ENCODE measurements around the gene NOC2L.

Gene NOC2L

GRCh38 chr1:942864-943533, 16.1 kb downstream of the NOC2L start:
- DNase-seq (ENCODE audit: low spot score) = no peak

DNA sequence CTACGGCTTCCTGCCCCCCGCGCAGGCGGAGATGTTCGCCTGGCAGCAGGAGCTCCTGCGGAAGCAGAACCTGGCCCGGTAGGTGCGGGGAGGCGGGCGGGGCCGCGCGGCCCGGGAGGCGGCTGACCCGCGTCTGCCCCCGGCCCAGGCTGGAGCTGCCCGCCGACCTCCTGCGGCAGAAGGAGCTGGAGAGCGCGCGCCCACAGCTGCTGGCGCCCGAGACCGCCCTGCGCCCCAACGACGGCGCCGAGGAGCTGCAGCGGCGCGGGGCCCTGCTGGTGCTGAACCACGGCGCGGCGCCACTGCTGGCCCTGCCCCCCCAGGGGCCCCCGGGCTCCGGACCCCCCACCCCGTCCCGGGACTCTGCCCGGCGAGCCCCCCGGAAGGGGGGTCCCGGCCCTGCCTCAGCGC, 16.6 kb downstream of the NOC2L start:
- no peak for DNase-seq (ENCODE audit: low spot score)

GRCh38 chr1:941588-942383, 17.3 kb downstream of the NOC2L start:
- DNase-seq (ENCODE audit: low spot score) = no peak

DNA sequence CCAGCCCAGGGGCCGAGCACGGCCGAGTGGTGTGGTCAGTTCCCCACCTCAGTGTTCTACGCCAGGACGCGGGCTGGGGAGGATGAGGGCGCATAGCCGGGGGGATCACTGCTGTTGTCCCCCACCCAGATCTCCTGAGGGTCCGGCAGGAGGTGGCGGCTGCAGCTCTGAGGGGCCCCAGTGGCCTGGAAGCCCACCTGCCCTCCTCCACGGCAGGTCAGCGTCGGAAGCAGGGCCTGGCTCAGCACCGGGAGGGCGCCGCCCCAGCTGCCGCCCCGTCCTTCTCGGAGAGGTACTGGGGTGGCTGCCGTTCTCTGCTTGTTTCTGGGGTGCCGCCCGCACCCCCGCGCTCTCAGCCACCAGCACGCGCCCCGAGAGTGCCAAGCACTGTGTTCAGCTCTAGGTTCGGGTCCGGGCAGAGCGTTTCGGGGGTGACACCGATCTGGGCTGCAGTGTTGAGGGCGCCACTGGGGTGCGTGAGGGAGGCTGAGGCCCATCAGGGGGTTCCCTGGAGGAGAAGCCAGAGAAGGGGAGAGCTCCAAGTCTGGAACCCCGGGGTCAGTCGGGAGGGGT, 18.0 kb downstream of the NOC2L start:
- DNase-seq (ENCODE audit: low spot score) = no peak

DNA sequence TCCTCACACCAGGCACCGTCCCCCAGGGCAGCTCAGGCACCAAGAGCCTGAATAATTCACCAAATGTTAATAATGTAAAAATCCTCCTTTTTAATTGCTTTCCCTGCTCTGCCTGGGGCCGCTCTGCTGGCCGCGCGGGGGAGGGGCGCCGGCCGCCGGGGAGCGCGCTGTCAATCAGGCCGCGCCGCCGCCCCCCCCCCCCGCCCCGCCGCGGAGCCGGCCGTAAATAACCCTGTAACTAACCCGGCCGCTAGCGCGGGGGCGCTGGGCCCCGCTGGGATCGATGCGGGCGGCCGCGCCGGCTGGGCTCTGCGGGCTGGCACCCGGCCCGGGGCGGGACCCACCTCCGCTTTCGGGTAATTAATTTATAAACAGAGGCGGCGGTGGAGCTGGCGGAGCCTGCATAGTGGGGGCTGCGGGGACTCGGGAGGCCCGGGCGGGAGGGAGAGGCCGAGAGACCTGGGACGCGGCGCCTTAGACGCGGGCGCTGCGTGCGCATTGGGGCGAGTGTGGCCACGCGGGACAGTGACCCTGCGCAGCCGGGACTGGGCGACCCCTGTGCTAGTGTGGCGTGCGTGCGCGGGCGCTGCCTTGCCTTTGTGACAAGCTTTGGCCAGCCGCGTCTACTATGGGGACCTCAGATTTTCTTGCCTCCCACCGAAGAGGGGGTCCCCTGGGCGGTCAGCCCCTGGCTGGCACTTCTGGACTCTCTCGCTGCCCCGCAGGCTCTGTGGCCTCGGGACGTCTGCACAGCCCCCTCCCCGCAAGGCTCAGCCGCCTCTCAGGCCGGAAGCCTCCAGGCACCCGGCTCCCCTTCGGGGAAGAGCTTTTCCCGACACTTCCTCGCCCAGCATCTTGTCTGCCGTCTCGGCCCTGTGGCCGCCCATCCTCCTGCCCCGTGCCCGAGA, 18.7 kb downstream of the NOC2L start:
- no peak for DNase-seq (ENCODE audit: low spot score)

GRCh38 chr1:939511-940106, 19.4 kb downstream of the NOC2L start:
- DNase-seq (ENCODE audit: low spot score) = no peak

DNA sequence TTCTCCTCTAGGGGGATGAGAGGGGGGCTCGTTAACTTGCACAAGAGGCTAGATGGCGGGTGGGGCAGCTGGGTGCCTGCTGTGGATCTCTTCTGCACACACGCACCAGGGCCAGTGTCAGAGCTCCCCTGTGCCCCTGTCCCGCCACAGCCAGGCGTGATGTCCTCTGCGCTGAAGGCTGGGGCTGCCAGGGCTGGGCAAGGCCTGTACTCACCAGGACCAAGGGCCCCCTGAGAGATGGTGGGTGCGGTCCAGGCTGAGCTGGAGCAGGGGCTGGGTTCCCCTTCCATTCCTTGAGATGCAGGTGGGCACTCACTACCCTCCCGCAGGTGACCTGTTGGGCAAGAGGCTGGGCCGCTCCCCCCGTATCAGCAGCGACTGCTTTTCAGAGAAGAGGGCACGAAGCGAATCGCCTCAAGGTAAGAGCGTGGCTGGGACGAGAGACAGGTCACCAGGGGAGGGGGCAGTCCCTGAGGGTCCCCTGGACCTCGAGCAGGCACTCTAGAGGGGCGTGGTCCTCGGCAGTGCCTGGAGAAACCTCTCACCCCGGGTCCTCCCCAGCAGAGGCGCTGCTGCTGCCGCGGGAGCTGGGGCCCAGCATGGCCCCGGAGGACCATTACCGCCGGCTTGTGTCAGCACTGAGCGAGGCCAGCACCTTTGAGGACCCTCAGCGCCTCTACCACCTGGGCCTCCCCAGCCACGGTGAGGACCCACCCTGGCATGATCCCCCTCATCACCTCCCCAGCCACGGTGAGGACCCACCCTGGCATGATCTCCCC, 20.2 kb downstream of the NOC2L start:
- no peak for DNase-seq (ENCODE audit: low spot score)

- DNase-seq (ENCODE audit: low spot score) = no peak
Observed at GRCh38 chr1:938088-938683, 20.9 kb downstream of the NOC2L start.

GRCh38 chr1:937521-937920, 21.5 kb downstream of the NOC2L start:
- DNase-seq (ENCODE audit: low spot score) = no peak

DNA sequence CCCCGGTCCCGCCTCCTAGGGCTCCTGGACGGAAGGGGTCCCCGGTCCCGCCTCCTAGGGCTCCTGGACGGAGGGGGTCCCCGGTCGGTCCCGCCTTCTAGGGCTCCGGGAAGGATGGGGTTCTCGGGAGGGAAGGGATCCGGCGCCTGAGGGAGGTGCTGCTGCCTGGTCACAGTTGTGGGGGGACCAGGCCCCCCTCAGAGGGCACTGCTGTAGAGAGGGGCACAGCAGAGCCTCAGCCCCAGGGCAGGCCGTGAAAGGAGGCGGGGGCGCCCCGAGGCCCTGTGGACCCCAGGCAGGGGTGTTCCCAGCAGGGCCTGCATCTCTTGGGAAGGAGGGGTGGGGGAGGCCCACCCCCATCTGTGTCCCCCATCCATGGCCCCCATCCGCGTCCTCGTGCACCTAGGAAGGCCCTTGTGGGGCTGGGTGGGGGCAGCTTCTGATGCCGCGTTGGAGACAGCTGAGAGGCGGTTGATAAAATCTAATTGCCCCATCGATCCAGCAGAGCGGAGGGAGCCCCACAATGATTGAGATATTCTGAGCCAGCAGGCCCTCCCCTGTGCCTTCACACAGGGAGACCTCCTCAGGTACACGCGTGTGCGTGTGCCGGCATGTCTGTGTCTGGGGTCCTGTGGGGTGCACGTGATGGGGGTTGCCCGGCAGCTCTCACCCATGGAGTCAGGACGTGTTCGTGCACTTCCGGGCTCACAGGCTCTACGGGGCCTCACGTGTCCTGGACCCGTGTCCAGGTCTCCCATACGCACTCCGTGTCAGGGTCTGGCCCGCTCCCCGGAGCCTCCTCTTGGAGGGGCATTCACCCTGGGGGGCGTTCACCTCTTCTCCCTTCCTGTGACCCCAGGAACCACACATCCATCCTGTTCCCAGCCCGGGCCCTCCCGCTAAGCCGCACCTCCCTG, 22.4 kb downstream of the NOC2L start:
- DNase-seq (ENCODE audit: low spot score) = no peak

DNA sequence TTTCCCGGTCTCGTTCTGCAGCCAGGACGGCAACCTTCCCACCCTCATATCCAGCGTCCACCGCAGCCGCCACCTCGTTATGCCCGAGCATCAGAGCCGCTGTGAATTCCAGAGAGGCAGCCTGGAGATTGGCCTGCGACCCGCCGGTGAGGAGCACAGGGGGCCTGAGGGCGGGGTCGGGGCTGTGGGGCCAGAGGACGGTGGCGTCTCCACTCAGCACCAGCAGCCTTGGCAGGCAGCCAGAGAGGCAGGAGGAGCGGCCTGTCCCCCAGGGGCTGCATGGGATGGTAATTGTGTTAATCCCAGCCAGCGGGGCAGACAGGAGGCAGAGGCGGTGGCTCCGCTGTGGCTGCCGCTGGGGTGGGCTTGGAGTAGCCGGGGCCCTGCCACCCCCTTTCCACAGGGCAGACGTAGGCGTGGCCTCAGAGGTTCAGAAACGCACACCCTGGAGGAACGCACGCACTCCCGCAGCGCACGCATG, 23.3 kb downstream of the NOC2L start:
- no peak for DNase-seq (ENCODE audit: low spot score)

- no peak for DNase-seq (ENCODE audit: low spot score)
Observed at GRCh38 chr1:934991-935750, 23.9 kb downstream of the NOC2L start.

- no peak for DNase-seq (ENCODE audit: low spot score)
Observed at GRCh38 chr1:933603-933940, 25.5 kb downstream of the NOC2L start.

DNA sequence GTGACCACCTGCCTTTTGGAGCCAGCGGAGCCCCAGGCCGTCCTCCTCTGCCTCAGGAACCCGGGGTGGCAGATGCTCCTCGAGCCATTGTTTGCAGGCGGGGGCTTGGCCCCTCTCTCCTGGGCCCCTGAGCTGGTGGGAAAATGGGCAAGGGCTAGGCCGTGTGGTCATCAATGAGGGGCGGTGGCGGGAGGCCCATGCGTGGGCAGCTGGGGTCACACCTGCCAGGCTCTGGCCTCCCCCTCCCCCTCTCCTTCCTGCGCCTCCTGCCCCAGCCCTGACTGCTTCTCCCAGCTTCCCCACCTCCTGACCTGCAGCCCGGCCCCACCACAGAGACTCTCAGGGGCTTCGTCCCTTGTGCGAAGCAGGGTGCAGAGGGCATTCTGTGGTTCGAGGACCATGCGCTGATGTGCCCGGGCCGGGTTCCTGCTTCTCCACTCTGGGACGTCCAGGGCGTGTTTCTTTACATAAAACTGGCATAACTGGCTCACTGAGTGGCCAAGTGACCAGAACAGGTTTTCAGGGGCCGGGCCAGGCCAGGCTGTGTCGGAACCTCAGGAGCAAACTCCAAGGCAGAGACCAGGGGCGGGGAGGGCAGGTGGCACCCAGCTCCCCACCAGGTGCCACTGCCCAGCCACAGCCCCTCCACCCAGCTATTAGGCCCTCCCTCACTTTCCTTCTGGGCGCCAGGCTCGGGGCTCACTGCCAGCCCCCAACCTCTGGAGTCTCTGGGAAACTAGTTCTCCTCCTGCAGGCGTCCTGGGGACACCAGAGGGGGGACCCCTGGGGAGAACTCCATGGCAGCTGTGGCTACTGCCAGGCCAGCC, 26.1 kb downstream of the NOC2L start:
- no peak for DNase-seq (ENCODE audit: low spot score)

GRCh38 chr1:932173-932510, 26.9 kb downstream of the NOC2L start:
- DNase-seq (ENCODE audit: low spot score) = no peak

DNA sequence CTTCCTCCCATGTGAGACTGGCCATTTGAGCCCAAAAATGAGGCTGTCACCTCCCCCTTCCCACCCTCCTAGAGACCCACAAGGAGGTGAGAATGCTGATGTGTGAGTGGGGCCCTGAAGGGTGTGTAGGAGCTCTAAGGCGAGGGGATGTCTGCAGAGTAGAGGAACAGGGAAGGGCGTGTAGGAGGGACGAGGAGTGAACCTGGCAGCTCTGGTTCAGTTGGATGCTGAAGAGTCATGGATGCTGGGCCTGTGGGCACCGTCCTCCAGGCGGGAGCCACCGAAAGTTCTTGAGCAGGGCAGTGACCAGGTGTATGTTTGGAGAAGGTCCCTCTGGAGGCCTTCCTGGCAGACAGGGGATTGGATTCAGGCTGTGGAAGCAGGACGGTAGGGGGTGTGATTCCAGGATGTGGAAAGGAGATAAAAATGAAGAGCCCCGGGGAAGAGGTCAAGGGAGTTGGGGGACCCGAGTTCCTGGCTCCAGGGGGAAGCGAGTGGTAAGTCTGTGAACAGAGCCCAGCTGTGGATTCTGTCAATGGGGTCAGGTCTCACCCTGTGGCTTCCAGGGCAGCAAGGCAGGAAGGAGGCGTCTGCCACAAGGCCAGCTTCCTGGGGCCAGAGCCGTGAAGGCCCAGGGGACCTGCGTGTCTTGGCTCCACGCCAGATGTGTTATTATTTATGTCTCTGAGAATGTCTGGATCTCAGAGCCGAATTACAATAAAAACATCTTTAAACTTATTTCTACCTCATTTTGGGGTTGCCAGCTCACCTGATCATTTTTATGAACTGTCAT, 27.5 kb downstream of the NOC2L start:
- DNase-seq (ENCODE audit: low spot score) = no peak

- no peak for DNase-seq (ENCODE audit: low spot score)
Observed at GRCh38 chr1:930633-931138, 28.4 kb downstream of the NOC2L start.
